Mesodermal cell (in vitro differentiated cells): ENCODE data around the gene MYL12B.
"Not testable (repeated sequence)": the region's sequence is repeated elsewhere in the genome, so short reads cannot be mapped to it uniquely, and the experiment has no call there.

ENCODE experiments used
- H3K27ac ChIP-seq: 2 replicates; pipeline ENCODE4 v1.7.0; 2013; ENCODE audit warnings: mild to moderate bottlenecking, low read depth, low read length, moderate library complexity; ENCODE audit not compliant: severe bottlenecking
- H3K36me3 ChIP-seq: 2 replicates; pipeline ENCODE4 v1.7.1; 2013; ENCODE audit warnings: mild to moderate bottlenecking, low read length, moderate library complexity; ENCODE audit not compliant: control insufficient read depth, insufficient read depth
- H3K4me1 ChIP-seq: one replicate; pipeline ENCODE4 v1.7.1; 2013; ENCODE audit warnings: mild to moderate bottlenecking, low read length; ENCODE audit not compliant: insufficient read depth, control insufficient read depth, poor library complexity, severe bottlenecking
- H3K4me3 ChIP-seq: 2 replicates; pipeline ENCODE4 v1.7.0; 2013; ENCODE audit warnings: low read length, control low read depth, mild to moderate bottlenecking; ENCODE audit not compliant: insufficient read depth, poor library complexity, severe bottlenecking; ENCODE audit errors: extremely low read depth
- H3K9me3 ChIP-seq: 2 replicates; pipeline ENCODE4 v1.7.1; 2013; ENCODE audit warnings: mild to moderate bottlenecking, low read length, moderate library complexity; ENCODE audit not compliant: control insufficient read depth
- WGBS, 2 experiments: methylation state at CpG; one replicate each; pipeline ENCODE4 v1.1.5; 2013; ENCODE audit warnings: missing lambda C conversion rate in 2 of 2; ENCODE audit not compliant: insufficient coverage in 2 of 2; 5-methylcytosine and 5-hydroxymethylcytosine counted together

Gene MYL12B

GRCh38 chr18:3220868-3221267, 41.1 kb upstream of the MYL12B start:
- WGBS, 2 experiments = 95 to 100% methylated on average over 4 of the region's 4 CpGs

DNA sequence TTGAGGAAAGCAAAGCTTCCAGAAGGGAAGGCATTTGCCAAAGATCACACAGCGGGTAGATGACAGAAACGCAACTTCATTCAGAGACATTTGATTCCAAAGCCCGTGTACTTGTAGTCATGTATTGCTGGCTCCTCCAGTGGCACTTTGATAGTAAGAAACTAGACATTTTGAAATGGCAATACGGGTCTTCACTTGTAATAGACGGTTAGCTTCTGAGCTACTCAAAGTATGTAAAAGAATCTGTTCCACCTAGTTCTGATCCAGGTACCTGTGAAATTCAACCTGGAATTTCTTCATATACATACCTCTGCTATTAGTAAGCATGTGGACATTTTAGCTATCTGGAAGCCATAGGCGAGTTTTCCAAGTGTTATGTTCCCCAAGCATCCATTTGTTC, 40.4 kb upstream of the MYL12B start:
- no peaks in the 10 kb centered on the region for H3K36me3 ChIP-seq
- H3K27ac ChIP-seq = no peak overlapping the region
- no peaks in the 10 kb centered on the region for H3K9me3 ChIP-seq
- H3K4me1 ChIP-seq = peaks cover 3% of the 10 kb centered on the region
- 93 to 100% methylated on average over 5 of the region's 6 CpGs for WGBS, 2 experiments
- no peak overlapping the region for H3K4me3 ChIP-seq

More at GRCh38 chr18:3220868-3221267, 41.1 kb upstream of the MYL12B start:
- not testable (repeated sequence) for H3K9me3 ChIP-seq, H3K4me1 ChIP-seq, H3K36me3 ChIP-seq, H3K4me3 ChIP-seq, H3K27ac ChIP-seq

GRCh38 chr18:3223356-3223755, 38.6 kb upstream of the MYL12B start:
- no peak overlapping the region for H3K27ac ChIP-seq
- WGBS, 2 experiments = no CpG with 5 or more reads among the region's 1 CpG

DNA sequence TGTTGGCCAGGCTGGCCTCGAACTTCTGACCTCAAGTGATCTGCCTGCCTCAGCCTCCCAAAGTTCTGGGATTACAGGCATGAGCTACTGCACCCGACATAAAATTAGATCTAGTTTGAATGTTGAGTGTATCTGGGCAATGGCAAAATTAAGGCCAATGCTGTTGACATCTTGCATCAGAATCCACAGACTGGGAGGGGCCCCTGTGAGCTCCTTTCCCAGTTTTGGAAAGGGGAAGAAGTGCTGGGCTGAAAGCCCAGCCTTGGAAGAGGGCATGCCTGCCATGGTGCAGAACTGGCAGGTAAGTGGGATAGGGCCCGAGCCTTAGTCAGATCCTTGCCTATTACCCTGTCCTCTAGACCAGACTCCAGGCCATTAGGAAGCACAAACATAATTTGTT, 37.7 kb upstream of the MYL12B start:
- no peaks in the 10 kb centered on the region for H3K36me3 ChIP-seq
- WGBS, 2 experiments = 75 to 83% methylated on average over 1 to 2 of the region's 3 CpGs
- no peak overlapping the region for H3K4me3 ChIP-seq

More at GRCh38 chr18:3223356-3223755, 38.6 kb upstream of the MYL12B start:
- no peak overlapping the region for H3K4me3 ChIP-seq
- H3K9me3 ChIP-seq = no peaks in the 10 kb centered on the region
- H3K36me3 ChIP-seq = no peaks in the 10 kb centered on the region
- peaks cover 3% of the 10 kb centered on the region for H3K4me1 ChIP-seq

GRCh38 chr18:3225588-3225987, 36.3 kb upstream of the MYL12B start:
- WGBS, 2 experiments = 100% methylated on average over 2 of the region's 3 CpGs
- Histone ChIP-seq H3K4me1 (no peaks in the 10 kb centered on the region), H3K27ac (no peak overlapping the region), H3K36me3 (no peaks in the 10 kb centered on the region), H3K9me3 (no peaks in the 10 kb centered on the region), H3K4me3 (no peak overlapping the region)

More for the DNA sequence above, 37.7 kb upstream of the MYL12B start:
- Histone ChIP-seq H3K27ac (no peak overlapping the region), H3K4me1 (peaks cover 3% of the 10 kb centered on the region), H3K9me3 (no peaks in the 10 kb centered on the region)

DNA sequence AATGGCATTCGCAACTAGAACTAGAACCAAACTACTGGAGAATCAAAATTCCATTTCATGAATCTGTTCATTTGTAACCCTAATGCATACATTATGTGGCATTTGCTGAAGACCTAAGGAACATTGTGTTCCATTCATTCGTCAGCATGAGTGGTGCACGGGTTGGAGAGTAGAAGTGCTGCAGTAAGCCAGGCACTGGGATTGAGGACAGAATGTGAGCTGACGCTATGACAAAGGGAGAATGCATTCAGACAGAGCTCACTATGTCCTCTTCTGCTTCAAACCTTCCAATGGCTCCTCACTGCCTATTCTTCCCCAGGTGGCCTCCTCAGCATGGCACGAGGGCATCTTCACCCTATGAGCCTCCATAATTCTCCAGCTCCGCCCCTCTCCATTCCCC, 35.9 kb upstream of the MYL12B start:
- Histone ChIP-seq H3K36me3 (no peaks in the 10 kb centered on the region), H3K4me3 (no peak overlapping the region), H3K9me3 (no peaks in the 10 kb centered on the region), H3K27ac (no peak overlapping the region), H3K4me1 (no peaks in the 10 kb centered on the region)
- 86 to 90% methylated on average over 4 to 5 of the region's 6 CpGs for WGBS, 2 experiments

GRCh38 chr18:3230401-3231334, 31.3 kb upstream of the MYL12B start:
- Histone ChIP-seq H3K36me3 (no peaks in the 10 kb centered on the region), H3K27ac (no peak overlapping the region), H3K9me3 (no peaks in the 10 kb centered on the region), H3K4me1 (no peaks in the 10 kb centered on the region), H3K4me3 (no peak overlapping the region)
- WGBS, 2 experiments = 84 to 87% methylated on average over 7 to 8 of the region's 9 CpGs

DNA sequence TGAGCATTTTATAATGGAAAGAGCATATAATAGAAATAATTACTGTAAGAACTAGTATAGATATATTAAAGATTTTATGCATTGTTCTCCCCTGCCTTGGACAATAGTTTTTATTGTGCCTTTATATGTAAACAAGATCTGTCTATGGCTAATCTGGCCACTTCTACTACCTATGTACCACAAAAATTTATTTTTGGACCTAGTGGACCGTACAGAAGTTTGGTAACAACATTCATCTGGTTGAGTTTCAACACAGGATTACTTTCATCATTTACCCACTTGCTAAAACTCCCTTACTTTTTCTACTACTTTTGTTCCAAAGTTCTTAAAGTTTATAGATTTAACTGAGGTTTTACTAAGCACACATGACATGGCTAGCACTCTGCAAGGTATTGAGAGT, 28.9 kb upstream of the MYL12B start:
- H3K4me3 ChIP-seq = no peak overlapping the region
- H3K9me3 ChIP-seq = no peaks in the 10 kb centered on the region
- no peaks in the 10 kb centered on the region for H3K36me3 ChIP-seq
- no peaks in the 10 kb centered on the region for H3K4me1 ChIP-seq
- no peak overlapping the region for H3K27ac ChIP-seq
- 90 to 100% methylated on average over 1 of the region's 1 CpG for WGBS, 2 experiments

GRCh38 chr18:3233433-3234168, 28.3 kb upstream of the MYL12B start:
- Histone ChIP-seq H3K4me3 (no peak overlapping the region), H3K27ac (no peak overlapping the region), H3K4me1 (no peaks in the 10 kb centered on the region), H3K36me3 (no peaks in the 10 kb centered on the region), H3K9me3 (no peaks in the 10 kb centered on the region)
- 80 to 90% methylated on average over 2 of the region's 4 CpGs for WGBS, 2 experiments

DNA sequence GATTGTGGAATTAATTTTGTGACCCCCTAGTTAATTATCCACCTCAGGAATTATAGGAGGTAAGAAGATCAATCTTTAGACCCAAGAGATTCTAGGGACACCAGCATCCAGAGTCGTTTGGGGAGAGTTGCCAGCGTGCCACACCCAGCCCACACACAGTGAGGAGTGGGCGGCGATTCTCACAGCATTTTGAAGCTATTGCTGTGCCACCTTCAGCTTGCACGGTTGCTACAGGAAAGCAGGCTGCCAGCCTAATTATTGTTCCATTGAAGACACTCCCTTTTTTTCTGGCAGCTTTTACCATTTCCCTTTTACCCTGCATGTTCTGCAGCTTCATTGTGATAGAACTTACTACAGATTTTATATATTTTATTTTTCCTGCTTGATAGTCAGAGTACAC, 27.5 kb upstream of the MYL12B start:
- H3K9me3 ChIP-seq = no peaks in the 10 kb centered on the region
- H3K4me1 ChIP-seq = no peaks in the 10 kb centered on the region
- H3K4me3 ChIP-seq = no peak overlapping the region
- 77 to 87% methylated on average over 5 of the region's 5 CpGs for WGBS, 2 experiments
- no peak overlapping the region for H3K27ac ChIP-seq
- no peaks in the 10 kb centered on the region for H3K36me3 ChIP-seq

DNA sequence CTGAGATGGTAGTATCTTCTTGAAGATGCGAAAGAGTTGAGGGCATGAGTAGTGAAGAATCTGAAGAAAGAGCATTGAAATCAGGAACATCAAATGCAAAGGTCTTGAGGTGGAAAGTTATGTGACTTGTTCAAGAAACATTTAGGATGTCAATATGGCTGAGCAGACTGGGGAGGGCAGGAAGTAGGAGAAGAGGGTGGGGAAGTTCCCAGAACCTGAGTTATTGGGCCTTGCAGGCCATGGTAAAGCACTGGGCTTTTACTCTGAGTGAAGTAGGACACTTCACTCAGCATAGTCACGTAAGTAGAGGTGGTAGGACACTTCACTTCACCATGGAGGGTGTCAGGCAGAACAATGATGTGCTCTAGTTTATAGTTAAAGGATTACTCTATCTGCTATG, 26.1 kb upstream of the MYL12B start:
- 90 to 94% methylated on average over 2 of the region's 2 CpGs for WGBS, 2 experiments
- Histone ChIP-seq H3K27ac (no peak overlapping the region), H3K36me3 (no peaks in the 10 kb centered on the region), H3K4me1 (no peaks in the 10 kb centered on the region), H3K4me3 (no peak overlapping the region), H3K9me3 (no peaks in the 10 kb centered on the region)
